Measurements from ENCODE around the gene LSR.

Gene LSR

DNA sequence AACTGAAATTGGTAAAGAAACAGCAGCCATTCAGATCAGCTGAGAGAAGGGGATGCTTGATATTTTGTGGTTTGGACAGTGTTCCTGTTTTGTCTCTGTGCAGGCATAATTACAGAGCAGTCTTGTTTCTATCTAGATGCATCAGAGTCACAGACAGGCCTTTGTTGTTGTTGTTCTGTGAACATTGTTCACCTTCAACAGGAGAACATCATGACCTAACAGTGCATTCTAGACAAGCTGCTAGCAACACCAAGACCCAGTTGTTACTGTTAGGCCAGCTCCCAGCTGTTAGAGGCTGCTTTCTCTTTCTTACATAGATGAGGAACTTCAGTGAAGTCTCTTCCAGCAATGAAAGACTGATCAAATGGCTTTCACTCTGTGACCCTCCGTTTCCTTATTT lies 8.5 kb upstream of the LSR start:
- DNase-seq (ENCODE audit: insufficient read length, low spot score) (no peak), FAIRE-seq (peak; percentile 70)
- no peak for TF ChIP-seq PAX5 (IDR thresholded peaks at IDR 0.05; ENCODE audit: insufficient read depth, low read length, severe bottlenecking)
- no peak for TF ChIP-seq POLR2A (IDR thresholded peaks at IDR 0.05; ENCODE audit: low read depth, low read length)
- peak; percentile 61 for TF ChIP-seq SPI1 (IDR thresholded peaks at IDR 0.05; ENCODE audit: low read depth, low read length)

DNA sequence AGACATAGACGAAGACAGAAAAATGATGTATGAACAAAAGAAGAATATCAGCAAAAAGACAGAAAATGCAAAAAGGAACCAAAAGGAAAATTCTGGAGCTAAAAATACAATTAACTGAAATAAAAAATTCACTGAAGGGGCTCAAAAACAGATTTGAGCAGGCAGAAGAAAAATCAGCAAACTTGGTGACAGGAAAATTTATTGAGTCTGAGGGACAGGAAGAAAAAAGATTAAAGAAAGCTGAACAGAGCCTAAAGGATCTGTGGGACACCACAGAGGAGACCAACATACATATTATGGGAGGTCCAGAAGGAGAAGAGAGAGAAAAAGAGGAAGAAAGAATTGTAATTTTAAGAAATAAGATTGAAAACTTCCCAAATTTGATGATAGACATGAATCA lies 7.4 kb upstream of the LSR start:
- FAIRE-seq: no peak

DNA sequence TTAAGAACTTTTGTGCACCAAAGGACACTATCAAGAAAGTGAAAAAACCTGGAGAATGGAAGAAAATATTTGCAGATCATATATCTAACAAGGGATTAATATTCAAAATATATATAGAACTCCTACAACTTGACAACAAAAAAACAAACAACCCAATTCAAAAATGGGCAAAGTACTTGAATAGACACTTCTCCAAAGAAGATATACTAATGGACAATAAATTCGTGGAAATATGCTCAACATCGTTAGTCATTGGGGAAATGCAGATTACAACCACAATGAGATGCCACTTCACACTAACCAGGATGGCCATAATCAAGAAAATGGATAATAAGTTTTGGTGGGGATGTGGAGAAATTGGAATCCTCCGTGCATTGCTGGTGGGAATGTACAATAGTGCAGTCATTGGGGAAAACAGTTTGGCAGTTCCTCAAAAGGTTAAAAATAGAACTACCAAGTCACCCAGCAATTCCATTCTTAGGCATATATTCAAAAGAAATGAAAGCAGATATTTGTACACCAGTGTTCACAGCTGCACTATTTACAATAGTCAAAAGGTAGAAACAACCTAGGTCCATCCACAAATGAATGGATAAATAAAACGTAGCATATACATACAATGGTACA lies 2.2 kb upstream of the LSR start:
- TF ChIP-seq POU2F2 (IDR thresholded peaks at IDR 0.05; ENCODE audit: low read depth, low read length): no peak
- no peak for TF ChIP-seq SPI1 (IDR thresholded peaks at IDR 0.05; ENCODE audit: low read depth, low read length)
- TF ChIP-seq PAX5 (IDR thresholded peaks at IDR 0.05; ENCODE audit: insufficient read depth, low read length, severe bottlenecking): no peak
- no peak for TF ChIP-seq POLR2AphosphoS5 (IDR thresholded peaks at IDR 0.05; ENCODE audit: low read depth, low read length)
- no peak for TF ChIP-seq TAF1 (IDR thresholded peaks at IDR 0.05; ENCODE audit: low read depth, low read length)
- TF ChIP-seq POLR2A (IDR thresholded peaks at IDR 0.05; ENCODE audit: low read depth, low read length): no peak
- DNase-seq (ENCODE audit: insufficient read length, low spot score) (no peak), FAIRE-seq (no peak)

More for the DNA sequence above, 7.4 kb upstream of the LSR start:
- TF ChIP-seq POU2F2 (IDR thresholded peaks at IDR 0.05; ENCODE audit: low read depth, low read length): no peak
- no peak for TF ChIP-seq SPI1 (IDR thresholded peaks at IDR 0.05; ENCODE audit: low read depth, low read length)
- no peak for TF ChIP-seq POLR2A (IDR thresholded peaks at IDR 0.05; ENCODE audit: low read depth, low read length)
- no peak for TF ChIP-seq POLR2AphosphoS5 (IDR thresholded peaks at IDR 0.05; ENCODE audit: low read depth, low read length)
- TF ChIP-seq PAX5 (IDR thresholded peaks at IDR 0.05; ENCODE audit: insufficient read depth, low read length, severe bottlenecking): no peak
- TF ChIP-seq TAF1 (IDR thresholded peaks at IDR 0.05; ENCODE audit: low read depth, low read length): no peak
- no peak for DNase-seq (ENCODE audit: insufficient read length, low spot score)

DNA sequence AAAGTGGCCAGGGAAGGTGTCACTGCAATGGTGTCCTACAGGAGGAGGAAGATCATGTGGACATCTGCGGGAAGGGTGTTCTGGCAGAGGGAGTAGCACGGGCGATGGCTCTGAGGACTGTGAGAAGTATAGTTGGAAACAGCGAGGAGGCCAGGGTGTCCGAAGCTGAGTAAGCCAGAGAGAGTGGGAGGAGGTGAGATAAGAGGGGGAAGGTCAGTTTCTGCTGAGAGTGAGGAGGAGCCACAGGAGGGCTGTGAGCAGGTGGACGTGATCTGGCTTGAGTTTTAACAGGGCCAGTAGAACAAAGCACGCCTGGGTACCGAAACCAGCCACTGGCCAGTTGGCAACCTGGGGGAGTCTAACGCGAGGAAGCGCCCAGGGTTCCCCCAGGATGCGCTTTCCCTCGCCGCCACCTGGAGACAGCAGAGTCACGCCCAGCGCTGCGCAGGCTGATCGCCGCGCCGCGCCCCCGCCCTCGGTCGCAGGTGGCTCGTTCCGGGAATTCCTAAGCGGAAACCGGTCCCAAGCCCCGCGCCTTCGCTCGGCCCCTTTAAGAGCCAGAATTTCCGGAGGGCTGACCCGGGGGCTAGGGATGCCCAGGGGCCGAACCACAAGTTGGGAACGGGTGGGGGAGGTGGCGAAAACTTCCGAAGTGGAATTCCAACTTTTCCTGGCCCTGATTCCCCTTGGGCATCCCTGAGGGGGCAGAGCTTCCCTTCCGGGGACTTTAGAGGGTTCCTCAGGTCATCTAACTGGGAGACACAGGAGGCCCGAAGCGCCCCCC lies 1.1 kb upstream of the LSR start:
- FAIRE-seq: peak; percentile 96
- 0 out of 2 replicates have a peak, but pooled peaks have one; percentile 8 for TF ChIP-seq POLR2A (IDR thresholded peaks at IDR 0.05; ENCODE audit: low read depth, low read length)
- TF ChIP-seq SPI1 (IDR thresholded peaks at IDR 0.05; ENCODE audit: low read depth, low read length): no peak
- 0 out of 2 replicates have a peak, but pooled peaks have one; percentile 18 for TF ChIP-seq POU2F2 (IDR thresholded peaks at IDR 0.05; ENCODE audit: low read depth, low read length)
- peak; percentile 53 for DNase-seq (ENCODE audit: insufficient read length, low spot score)

DNA sequence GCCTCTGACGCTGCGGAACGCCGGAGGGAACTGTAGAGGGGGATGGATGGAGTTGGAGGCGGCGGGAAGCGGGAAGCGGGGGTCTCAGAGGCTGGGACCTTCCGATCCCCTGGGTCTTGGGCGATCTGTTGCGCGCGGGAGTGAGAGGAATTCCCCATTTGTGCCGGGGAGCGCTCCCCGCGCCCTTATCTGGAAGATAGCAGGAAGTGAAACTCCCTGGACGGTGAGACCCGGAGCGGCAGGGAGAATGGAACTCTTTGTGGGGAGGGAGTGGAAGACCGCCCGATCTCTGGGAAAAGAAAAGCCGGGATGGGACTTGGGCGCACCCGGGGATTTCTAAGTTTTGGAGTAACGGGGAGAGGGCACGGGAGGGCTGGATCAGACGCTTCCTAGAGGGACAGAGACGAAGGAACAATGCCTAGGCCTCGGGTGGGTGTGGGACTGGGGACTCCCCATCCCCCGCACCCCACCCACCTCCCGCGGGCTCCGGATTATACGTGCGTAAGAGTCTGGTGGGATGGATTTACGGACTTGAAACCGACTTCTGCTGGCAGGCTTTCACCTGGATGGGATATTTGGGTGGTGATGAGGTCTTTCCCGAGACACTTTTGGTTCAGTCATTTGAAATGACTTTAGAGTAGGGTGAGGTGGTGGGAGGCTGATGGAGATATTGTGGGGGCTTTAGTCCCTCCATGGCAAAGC lies 495 bp downstream of the LSR start:
- DNase-seq (ENCODE audit: insufficient read length, low spot score): no peak
- TF ChIP-seq SPI1 (IDR thresholded peaks at IDR 0.05; ENCODE audit: low read depth, low read length): peak; percentile 83
- TF ChIP-seq POLR2AphosphoS5 (IDR thresholded peaks at IDR 0.05; ENCODE audit: low read depth, low read length): no peak
- no peak for FAIRE-seq

DNA sequence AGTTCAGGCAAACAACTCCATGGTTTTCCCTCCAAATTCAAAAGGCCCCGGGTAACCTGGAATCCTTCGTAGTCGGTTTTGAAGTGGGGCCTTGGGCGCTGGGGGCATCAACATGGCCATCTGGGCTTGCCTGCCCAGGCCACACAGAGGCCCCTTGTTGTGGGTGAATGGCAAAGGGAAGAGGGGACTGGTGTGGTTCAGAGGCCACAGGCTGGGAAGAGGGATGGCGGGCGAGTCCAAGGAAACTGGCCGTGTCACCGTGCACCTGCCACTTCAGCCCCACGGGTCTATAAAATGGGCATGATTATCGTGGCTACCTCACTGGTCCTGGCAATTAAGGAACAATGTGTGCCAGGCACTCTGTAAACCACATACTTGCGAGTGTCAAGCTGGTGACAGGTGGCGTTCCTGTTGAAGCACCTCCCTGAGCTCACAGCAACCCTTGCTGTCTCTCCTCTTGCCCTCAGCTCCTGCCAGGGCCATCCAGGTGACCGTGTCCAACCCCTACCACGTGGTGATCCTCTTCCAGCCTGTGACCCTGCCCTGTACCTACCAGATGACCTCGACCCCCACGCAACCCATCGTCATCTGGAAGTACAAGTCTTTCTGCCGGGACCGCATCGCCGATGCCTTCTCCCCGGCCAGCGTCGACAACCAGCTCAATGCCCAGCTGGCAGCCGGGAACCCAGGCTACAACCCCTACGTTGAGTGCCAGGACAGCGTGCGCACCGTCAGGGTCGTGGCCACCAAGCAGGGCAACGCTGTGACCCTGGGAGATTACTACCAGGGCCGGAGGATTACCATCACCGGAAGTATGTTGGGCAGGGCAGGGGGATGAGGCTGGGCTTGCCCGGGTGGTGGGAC lies 1.3 kb downstream of the LSR start:
- DNase-seq (ENCODE audit: insufficient read length, low spot score): no peak

DNA sequence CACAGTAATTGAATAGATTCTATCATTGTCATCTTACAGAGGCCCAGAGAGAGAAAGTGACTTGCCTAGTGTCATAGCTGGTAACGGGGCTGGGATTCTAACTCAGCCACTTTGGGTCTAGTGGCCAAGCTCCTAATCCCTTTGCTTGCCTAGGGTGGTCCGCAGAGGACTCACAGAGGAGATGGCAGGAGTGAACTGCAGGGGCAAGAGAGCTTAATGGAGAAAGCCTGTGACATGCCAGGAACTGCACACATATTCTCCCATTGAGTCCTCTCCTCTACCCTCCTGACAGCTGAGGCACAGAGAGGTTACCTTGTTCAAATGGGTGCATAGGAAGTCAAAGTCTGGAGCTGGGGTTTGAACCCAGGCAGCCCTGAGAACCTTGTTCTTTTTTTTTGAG lies 2.7 kb downstream of the LSR start:
- no peak for FAIRE-seq
- no peak for DNase-seq (ENCODE audit: insufficient read length, low spot score)
- TF ChIP-seq POLR2A (IDR thresholded peaks at IDR 0.05; ENCODE audit: low read depth, low read length) (no peak), PAX5 (IDR thresholded peaks at IDR 0.05; ENCODE audit: insufficient read depth, low read length, severe bottlenecking) (no peak), TAF1 (IDR thresholded peaks at IDR 0.05; ENCODE audit: low read depth, low read length) (no peak), POU2F2 (IDR thresholded peaks at IDR 0.05; ENCODE audit: low read depth, low read length) (no peak)

More for the DNA sequence above, 1.3 kb downstream of the LSR start:
- TF ChIP-seq POU2F2 (IDR thresholded peaks at IDR 0.05; ENCODE audit: low read depth, low read length) (no peak), POLR2A (IDR thresholded peaks at IDR 0.05; ENCODE audit: low read depth, low read length) (no peak), POLR2AphosphoS5 (IDR thresholded peaks at IDR 0.05; ENCODE audit: low read depth, low read length) (no peak), PAX5 (IDR thresholded peaks at IDR 0.05; ENCODE audit: insufficient read depth, low read length, severe bottlenecking) (no peak), SPI1 (IDR thresholded peaks at IDR 0.05; ENCODE audit: low read depth, low read length) (no peak), TAF1 (IDR thresholded peaks at IDR 0.05; ENCODE audit: low read depth, low read length) (no peak)
- FAIRE-seq: no peak

DNA sequence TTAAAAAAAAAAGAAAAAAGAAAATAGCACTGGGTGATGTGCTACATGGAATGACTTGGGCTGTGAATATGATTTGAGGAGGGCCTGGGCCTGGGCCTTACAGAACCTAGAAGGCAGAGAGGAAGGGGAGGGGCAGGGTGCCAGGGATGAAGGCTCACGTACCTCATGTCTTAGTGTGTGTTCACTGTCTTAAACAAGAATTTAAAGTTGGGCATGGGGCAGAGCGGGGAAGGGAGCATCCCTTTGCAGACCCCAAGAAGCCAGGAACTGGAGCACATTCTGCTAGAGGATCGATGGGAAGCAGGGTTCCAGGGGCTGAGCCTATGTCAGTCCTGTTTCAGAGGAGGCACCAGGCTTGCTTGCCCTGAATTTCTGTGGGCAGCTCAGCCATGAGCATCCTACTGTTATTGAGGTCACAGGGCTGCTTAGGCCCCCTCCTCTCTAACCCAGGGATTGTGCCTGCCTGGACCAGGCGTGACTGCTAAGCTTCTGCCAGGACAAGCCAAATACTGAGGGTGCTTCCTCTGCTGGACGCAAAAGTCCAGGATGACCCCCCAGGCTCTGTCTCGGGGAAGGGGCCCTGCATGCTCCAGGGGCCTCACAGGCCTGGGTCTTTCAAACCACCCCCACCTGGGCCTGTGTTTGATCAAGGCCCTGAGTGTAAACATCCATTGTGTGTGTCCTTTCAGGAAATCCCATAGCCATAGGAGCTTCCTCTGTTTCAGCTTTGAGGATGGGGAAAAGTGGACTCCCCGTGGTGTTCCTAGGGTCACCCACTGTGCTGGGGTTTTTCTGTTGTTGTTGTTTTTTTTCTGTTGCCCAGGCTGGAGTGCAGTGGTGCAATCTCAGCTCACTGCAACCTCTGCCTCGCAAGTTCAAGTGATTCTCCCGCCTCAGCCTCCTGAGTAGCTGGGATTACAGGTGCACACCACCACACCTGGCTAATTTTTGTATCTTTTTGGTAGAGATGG lies 4.8 kb downstream of the LSR start:
- DNase-seq (ENCODE audit: insufficient read length, low spot score): no peak
- FAIRE-seq: no peak
- TF ChIP-seq TAF1 (IDR thresholded peaks at IDR 0.05; ENCODE audit: low read depth, low read length): no peak
- no peak for TF ChIP-seq POLR2A (IDR thresholded peaks at IDR 0.05; ENCODE audit: low read depth, low read length)
- no peak for TF ChIP-seq POU2F2 (IDR thresholded peaks at IDR 0.05; ENCODE audit: low read depth, low read length)
- TF ChIP-seq SPI1 (IDR thresholded peaks at IDR 0.05; ENCODE audit: low read depth, low read length): no peak
- no peak for TF ChIP-seq POLR2AphosphoS5 (IDR thresholded peaks at IDR 0.05; ENCODE audit: low read depth, low read length)
- no peak for TF ChIP-seq PAX5 (IDR thresholded peaks at IDR 0.05; ENCODE audit: insufficient read depth, low read length, severe bottlenecking)

All from GM12891 (cell line).